Measurements from ENCODE around the gene HDGFL2. TPM values are rescaled to one million over a fixed set of nuclear protein-coding genes. Genes with fewer than 3 reads are reported as not detected.

The HDGFL2 gene
- total RNA-seq, 1 donor from 2014 or later: 79.8 TPM

GRCh38 chr19:4502282-4503131 is 30.4 kb downstream of the HDGFL2 start:
- Histone ChIP-seq H3K4me3 (ENCODE audit: insufficient read depth, low read depth, low read length) (no peak overlapping the region), H3K27ac (ENCODE audit: low read depth, low read length) (no peak overlapping the region), H4K20me1 (ENCODE audit: insufficient read depth, low read length) (no peaks in the 10 kb centered on the region), H3K4me1 (ENCODE audit: insufficient read depth, low read length) (peaks cover 20% of the 10 kb centered on the region), H2AFZ (ENCODE audit: low read depth, low read length) (no peak overlapping the region), H3K79me2 (ENCODE audit: insufficient read depth, low read length) (no peaks in the 10 kb centered on the region), H3K27me3 (ENCODE audit: insufficient read depth, low read length) (no peaks in the 10 kb centered on the region), H3K4me2 (ENCODE audit: low read length) (no peak overlapping the region), H3K36me3 (ENCODE audit: insufficient read depth, low read length) (peaks cover 2% of the 10 kb centered on the region), H3K9me3 (ENCODE audit: insufficient read depth, low read depth, low read length) (no peaks in the 10 kb centered on the region), H3K9ac (ENCODE audit: low read length) (no peak overlapping the region)
- H3K27ac Mint-ChIP-seq (ENCODE audit: unreplicated experiment): no peak overlapping the region
- TF ChIP-seq CTCF (IDR thresholded peaks at IDR 0.05; ENCODE audit: insufficient read depth, low read depth, low read length) (no peak), EZH2 (IDR thresholded peaks at IDR 0.05; ENCODE audit: insufficient read depth, low read length) (no peak)
- no peak for DNase-seq (ENCODE audit: low read depth)
- H3K4me1 Mint-ChIP-seq (ENCODE audit: low read depth, unreplicated experiment): peaks cover 6% of the 10 kb centered on the region
- H3K9me3 Mint-ChIP-seq (ENCODE audit: unreplicated experiment): no peaks in the 10 kb centered on the region
- no peak overlapping the region for H3K4me3 Mint-ChIP-seq (ENCODE audit: unreplicated experiment)
- no peaks in the 10 kb centered on the region for H3K27me3 Mint-ChIP-seq (ENCODE audit: low read depth, unreplicated experiment)
- FAIRE-seq: no peak
- peaks cover 13% of the 10 kb centered on the region for H3K36me3 Mint-ChIP-seq (ENCODE audit: low read depth, unreplicated experiment)

- FAIRE-seq (no peak), DNase-seq (ENCODE audit: low read depth) (no peak)
- no peak overlapping the region for H3K27ac Mint-ChIP-seq (ENCODE audit: unreplicated experiment)
Observed at GRCh38 chr19:4503132-4503824, 31.2 kb downstream of the HDGFL2 start.

More at GRCh38 chr19:4503132-4503824, 31.2 kb downstream of the HDGFL2 start:
- Histone ChIP-seq H3K27me3 (ENCODE audit: insufficient read depth, low read length) (no peaks in the 10 kb centered on the region), H3K4me2 (ENCODE audit: low read length) (no peak overlapping the region), H3K9ac (ENCODE audit: low read length) (no peak overlapping the region), H3K9me3 (ENCODE audit: insufficient read depth, low read depth, low read length) (no peaks in the 10 kb centered on the region), H3K27ac (ENCODE audit: low read depth, low read length) (no peak overlapping the region), H3K4me1 (ENCODE audit: insufficient read depth, low read length) (peaks cover 20% of the 10 kb centered on the region), H3K36me3 (ENCODE audit: insufficient read depth, low read length) (peaks cover 2% of the 10 kb centered on the region), H4K20me1 (ENCODE audit: insufficient read depth, low read length) (no peaks in the 10 kb centered on the region), H3K79me2 (ENCODE audit: insufficient read depth, low read length) (no peaks in the 10 kb centered on the region), H2AFZ (ENCODE audit: low read depth, low read length) (no peak overlapping the region), H3K4me3 (ENCODE audit: insufficient read depth, low read depth, low read length) (no peak overlapping the region)
- Mint-ChIP-seq H3K36me3 (ENCODE audit: low read depth, unreplicated experiment) (peaks cover 13% of the 10 kb centered on the region), H3K27me3 (ENCODE audit: low read depth, unreplicated experiment) (no peaks in the 10 kb centered on the region), H3K4me3 (ENCODE audit: unreplicated experiment) (no peak overlapping the region), H3K4me1 (ENCODE audit: low read depth, unreplicated experiment) (peaks cover 6% of the 10 kb centered on the region), H3K9me3 (ENCODE audit: unreplicated experiment) (no peaks in the 10 kb centered on the region)
- TF ChIP-seq EZH2 (IDR thresholded peaks at IDR 0.05; ENCODE audit: insufficient read depth, low read length): no peak
- TF ChIP-seq CTCF (IDR thresholded peaks at IDR 0.05; ENCODE audit: insufficient read depth, low read depth, low read length): no peak
